Dedifferentiated amniotic fluid mesenchymal stem cell (primary cell): ENCODE measurements around the gene NCKAP5.

ENCODE experiments used
- DNase-seq: peaks from one replicate; pipeline ENCODE4 v3.0.0-alpha.2; 2016; ENCODE audit errors: extremely low spot score

Gene NCKAP5

DNA sequence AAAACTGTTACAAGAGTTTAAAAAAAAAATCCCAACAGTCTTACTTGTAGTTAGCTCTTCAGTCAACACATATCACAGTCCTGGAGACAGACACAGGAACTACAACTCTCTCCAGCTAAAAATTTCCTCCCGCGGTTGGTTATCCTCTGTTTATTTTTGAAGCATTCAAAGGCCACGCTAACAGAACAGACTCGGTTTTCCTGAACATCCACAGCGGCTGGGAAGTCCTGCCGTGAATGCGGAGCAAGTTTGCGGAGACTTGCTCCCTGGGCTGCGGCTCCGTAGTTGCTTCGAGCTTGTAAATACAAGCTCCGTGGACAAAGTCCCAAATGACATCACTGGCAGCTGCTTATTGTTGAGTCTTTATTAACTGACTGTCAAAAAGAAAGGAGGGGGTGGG is at the start of gene NCKAP5:
Gene NCKAP5 (minus strand): TSS at position 292 of the 400 bp plus-strand sequence. CDS start 50,937 bp downstream, outside the sequence.
- peak; percentile 37 for DNase-seq

- DNase-seq: no peak
Observed at GRCh38 chr2:133609664-133610063, 41.4 kb upstream of the NCKAP5 start.

- DNase-seq: no peak
Observed at GRCh38 chr2:133608291-133608690, 40.0 kb upstream of the NCKAP5 start.

GRCh38 chr2:133607679-133608078 is 39.4 kb upstream of the NCKAP5 start:
- DNase-seq: no peak

DNA sequence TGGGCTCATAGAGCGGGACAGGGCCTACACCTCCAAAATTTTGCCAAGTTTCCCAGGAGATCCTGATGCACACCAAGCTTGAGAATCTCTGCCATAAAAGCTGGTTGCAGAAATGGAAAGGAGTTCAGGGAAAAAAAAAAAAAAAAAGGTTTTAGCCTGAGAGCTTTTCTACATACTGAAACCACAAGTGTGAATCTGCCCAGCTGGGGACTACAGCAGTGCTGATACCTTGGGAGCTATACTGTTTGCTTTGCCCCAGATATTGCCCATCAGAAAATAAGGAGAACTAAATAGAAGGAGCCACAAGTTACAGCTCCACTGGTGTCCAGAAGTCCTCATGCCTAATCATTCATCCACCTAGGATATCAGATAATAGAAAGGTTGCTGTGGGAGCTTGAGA is 38.4 kb upstream of the NCKAP5 start:
- DNase-seq: no peak

GRCh38 chr2:133605766-133606137 is 37.5 kb upstream of the NCKAP5 start:
- no peak for DNase-seq

DNA sequence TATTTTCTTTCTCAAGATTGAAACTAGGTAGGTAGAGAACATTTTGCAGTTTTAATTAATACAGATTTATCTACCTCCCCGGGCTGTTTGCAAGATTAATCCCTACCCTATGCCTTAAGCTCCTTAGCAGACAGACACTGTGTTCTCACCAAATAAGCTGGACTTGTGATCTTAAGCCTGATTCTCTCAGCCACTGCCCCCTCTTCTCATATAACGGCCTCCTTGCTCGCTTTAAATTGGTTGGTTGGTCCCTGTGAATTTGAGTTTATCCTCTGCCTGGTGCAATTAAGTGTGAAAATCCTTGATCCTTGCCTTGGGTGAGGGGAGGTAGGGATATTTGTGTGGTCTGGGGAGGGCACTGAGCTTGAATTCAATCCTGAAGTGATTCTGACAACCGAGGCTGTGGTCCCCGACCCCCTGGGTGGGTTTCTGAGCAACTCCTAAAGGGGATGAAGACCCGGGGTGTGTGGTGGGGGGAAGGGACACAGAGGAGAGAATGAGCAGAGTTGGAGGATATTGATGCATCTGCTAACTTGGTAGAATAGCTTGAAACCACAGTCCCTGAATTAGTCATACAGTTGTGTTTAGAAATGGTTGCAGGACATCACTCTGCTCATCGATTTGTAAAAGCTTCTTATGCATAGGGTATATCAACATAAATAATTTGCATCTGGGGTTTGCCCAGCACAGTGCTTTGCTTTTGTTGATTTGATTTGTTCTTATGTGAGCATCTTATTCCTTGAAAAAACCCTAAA is 36.9 kb upstream of the NCKAP5 start:
- no peak for DNase-seq

GRCh38 chr2:133603109-133603508 is 34.8 kb upstream of the NCKAP5 start:
- DNase-seq: no peak

- DNase-seq: no peak
Observed at GRCh38 chr2:133602538-133602937, 34.3 kb upstream of the NCKAP5 start.

DNA sequence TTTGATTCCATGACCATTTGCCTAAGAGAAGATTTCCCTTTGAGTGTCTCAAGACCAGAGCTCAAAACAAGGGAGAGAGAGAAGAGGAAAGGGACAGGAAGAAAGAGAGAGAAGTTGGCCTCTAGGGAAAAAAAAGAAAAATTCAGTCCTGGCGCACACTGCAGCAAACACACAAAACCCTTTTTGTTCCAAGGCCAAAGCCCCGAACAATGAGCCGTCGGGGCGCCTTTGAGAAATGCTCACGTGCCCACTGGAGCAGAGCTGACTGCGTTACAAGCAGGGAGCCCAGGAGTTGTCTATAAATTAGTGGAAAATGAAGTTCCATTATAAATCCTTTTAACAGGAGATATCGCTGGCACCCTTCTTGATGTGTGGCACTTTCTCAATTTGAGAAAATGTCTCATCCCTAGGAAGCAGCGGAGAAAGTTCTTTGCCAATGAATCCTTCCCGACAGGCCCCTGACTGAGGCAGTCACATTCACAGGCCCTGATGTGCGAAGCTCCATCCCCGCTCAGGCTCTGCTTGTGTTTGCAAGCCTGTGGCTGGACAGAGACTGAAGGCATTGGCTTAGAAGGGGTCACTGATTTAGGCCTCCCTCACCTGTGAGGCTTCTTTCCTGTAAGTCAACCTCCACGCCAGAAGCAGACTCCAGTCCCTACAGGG is 32.1 kb upstream of the NCKAP5 start:
- DNase-seq: no peak

GRCh38 chr2:133599811-133600210 is 31.5 kb upstream of the NCKAP5 start:
- no peak for DNase-seq

DNA sequence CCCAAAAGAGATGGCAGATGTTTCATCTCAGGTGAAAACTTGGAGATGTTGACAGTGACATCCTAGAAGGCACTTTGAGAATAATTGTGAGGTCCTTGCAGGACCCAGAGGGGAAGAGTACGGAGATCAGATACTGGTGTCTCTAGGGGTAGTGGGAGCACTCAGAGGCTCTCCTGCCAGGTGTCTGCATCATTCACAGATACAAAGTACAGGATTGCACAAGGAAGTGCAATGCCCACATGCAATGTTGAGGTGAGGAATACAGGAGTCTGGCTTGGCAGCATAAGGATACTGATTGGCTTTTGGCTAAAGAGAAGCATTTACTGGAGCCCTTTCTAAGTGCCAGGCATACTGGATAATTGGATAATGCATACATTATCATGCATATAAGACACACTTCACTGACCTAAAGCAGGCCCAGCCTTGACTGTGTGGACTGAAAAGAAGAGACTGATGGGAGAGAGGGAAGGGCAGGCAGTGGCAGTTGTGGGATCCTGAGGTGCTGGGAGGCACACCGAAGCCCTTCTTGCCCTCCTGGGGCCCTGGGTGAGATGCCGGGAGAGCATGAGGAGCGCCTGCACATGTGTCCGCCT is 31.0 kb upstream of the NCKAP5 start:
- DNase-seq: no peak

- no peak for DNase-seq
Observed at GRCh38 chr2:133598769-133599168, 30.5 kb upstream of the NCKAP5 start.

- DNase-seq: no peak
Observed at GRCh38 chr2:133596701-133597393, 28.6 kb upstream of the NCKAP5 start.

DNA sequence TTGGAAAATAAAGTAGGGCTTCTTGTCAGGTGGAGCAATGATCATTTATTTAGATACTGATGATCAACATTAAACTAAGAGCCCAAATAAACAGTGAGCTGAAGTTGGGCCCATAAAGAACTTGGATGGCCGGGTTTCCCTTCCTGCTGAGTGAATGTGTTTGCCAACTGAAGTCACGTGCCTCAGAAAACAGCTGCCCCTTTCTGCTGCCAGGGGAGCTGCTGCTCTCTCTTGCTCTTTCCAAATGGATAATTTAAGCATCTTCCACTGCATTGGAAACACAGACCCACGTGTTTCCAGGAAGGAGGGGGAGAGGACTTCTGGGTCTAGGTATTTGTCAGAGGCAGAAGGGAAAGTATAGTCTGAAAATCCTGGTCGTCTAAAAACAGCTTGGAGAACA is 22.9 kb upstream of the NCKAP5 start:
- no peak for DNase-seq

GRCh38 chr2:133589456-133589855 is 21.2 kb upstream of the NCKAP5 start:
- DNase-seq: no peak

DNA sequence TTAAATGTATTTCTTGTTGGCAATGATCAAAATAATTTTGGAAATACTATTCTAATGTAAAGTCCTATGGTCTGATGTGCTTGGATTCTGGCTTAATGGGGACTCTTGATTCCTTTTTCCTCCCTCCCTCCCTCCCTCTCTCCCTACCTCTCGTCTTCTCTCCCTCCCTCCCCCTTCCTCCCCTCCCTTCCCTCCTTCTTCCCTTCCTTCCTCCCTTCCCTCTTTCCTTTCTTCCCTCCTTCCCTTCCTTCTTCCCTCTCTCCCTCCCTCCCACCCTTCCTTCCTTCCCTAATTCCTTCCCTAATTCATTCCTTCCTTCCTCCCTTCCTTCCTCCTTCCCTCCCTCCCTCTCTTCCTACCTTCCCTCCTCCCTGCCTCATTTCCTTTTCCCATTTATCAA is 19.9 kb upstream of the NCKAP5 start:
- DNase-seq: no peak

- DNase-seq: no peak
Observed at GRCh38 chr2:133586978-133587377, 18.7 kb upstream of the NCKAP5 start.

DNA sequence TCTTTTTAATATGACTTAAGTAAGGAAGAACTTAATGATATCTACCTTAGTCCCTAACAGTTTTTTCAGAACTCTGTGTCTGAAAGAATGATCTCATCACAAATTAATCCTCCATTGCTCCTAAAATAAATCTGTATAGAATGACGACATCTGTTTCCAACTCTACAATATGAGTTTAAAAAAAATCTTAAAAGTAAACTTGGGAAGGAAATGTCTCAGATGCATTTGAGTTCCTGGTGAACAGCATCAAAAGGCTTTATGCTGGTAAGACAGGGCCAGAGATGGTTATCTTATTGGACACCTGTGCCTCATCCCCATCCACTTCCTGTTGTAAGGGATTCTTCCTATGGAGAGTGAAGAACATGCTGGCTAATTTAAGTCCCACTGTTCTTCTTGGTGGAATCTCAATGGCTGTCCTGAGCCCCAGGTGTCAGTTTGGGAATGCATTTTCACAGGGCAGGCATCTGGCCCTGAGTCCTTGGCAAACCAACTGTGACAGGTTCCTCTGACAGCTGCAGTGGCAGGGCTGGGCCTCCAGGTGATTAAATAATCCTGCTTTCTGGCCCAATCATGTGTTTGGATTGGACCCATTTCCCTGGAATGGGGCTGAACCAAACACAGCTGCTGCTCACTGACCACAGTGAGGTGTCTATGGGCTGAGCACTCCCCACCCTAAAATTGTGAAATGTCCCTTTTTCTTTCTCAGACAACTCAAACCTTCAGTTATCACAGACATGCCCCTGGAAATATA is 12.9 kb upstream of the NCKAP5 start:
- DNase-seq: no peak

DNA sequence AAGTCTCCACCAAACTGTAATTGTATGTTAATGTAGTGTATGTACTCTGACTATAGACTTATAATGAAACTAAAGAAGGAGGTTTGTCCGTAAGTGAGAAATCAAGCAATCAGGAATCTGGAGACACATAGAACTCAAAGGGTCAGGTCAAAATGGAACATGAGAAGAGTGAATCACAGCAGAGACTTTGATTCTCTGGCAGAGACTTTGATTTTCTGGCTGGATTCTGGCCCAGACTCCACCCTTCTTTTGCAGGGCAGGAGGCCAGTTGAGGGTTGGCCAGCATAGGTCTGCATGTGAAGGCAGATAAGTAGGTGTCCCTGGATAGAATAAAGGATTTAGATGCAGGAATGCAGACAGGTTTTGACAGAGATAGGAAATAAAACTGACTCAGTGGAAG is 11.0 kb upstream of the NCKAP5 start:
- peak; percentile 20 for DNase-seq

DNA sequence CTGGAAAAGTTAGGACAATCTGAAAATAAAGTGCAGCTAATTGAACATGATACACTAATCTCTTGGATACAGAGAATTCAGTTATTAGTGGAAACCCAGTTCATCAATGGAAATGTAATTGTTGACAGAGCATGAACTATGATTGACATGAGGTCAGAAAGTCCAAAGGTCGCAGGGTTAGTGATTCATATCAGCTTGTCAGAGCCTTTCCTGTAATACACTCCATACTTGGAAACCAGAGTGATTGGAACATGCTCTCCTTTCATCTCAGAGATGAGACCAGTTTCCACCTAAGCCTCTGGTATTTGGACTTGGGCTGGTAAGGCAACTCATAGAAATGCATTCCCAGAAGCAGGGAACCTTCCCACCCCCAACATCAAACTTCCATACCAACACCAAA is 8.5 kb upstream of the NCKAP5 start:
- DNase-seq: no peak

GRCh38 chr2:133574620-133575019 is 6.4 kb upstream of the NCKAP5 start:
- no peak for DNase-seq
